Measurements from ENCODE around the gene EEFSEC.
A peak's percentile ranks its signal among the peaks of the same experiment; 100 is the strongest.

The EEFSEC gene

DNA sequence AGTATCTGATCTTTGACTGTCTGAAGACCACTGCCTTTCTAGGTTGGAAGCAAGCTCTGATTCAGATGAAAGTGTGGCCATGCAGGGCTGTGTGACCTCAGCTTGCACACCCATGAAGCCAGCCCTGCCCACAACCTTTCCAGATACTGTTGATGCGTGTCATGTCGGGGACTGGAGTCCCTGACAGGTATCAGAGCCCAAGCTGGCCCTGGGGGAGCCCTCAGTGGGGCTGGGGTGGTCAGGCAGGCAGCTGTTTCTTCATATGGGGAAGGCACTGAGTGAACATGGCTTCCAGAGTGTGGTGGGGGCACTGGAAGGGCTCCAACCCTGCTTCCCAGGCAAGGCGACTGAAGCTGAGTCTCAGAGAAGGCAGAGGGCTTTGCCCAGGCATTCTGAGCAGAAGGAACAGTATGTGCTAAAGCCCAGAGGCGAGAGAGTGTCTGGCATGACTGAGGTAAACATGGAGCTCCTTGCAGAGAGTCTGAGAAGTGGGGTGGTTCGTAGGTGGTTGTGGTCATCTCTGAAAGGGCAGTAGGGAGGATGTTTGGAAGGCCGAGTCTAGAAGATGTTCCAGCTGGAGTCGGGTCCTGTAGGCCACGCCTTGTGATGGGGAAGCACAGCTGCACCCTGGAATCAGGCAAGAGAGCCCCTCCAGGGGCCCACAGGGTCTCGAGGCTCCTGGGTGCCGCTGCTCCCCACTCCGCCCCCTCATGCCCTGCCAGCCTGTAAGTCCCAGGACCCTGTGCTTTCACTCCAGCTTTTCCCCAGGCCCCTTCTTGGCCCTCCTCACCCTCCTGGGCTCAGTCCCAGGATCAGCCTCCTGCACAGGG lies 122.2 kb downstream of the EEFSEC start:
- DNase-seq, result no peak

DNA sequence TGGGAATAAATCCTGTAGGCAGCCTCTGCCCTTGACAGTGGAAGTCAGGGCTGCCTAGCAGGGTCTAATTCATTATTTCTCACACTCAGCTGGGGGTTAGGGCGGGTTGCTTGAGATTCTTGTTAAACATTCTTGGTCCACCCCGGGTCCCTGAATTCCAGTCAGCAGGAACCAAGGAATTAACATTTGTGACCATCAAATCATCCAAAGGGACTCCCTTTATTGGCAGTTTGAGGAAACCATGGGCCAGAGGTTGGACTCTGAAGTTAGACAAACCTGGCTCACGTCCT lies 122.8 kb downstream of the EEFSEC start:
- no peak for DNase-seq

DNA sequence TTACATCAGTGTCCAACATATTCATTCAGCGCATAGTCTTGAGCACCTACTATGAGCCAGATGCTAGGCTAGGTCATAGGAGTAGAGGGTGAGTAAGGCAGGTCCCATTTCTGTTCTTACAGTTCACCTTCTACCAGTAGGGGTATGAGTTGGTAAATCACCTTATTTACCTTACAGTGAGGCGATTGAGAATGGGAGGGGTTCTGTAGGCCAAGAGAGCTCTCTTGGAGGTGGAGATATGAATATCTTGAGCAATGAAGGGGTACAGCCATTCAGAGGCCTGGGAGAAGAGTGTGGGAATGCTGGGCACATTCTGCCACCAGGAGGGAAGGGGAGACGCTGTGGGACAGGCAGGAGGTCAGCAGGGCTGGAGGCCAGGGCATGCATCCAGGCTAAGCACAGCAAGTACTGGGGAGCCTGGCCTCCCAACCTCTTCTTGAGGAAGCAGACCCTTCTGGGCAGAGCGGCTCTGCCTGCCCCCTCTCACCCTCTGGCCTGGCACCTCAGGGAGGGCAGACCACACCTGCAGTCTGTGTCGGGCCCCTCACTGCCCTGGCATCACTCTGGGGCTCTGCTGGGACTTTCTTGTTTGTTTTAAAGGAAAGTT lies 123.4 kb downstream of the EEFSEC start:
- DNase-seq, result no peak

DNA sequence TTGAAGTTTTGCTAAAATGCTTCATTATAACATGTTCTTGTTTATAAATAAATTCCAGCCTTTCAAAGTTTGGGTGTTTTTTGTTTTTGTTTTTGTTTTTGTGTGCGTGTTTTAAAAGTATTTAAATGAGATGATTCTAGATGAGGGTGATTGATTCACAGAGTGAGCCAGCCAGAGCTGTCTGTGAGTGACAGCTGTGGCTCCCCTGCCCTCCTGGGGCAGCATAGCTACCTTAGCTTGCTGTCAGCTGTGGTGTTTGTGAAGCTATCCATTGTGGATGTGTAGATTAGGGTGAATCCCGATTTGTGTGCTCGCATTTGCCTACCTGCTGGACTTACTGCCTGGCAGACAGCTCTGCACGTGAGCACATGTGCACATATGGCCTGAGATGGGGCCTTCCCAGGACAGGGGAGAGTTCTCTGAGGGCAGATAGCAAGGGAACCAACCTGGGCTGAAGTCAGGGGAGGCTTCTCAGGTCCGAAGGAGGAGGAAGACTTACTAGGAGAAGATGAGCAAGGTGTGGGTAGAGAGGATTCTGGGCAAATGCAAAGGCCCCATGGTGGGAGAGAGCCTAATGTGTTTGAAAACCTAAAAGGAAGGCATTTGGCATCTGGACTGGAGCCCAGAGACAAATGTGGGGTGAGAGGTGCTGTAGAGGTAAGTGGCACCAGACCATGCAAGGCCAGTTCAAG lies 124.2 kb downstream of the EEFSEC start:
- DNase-seq, result no peak

DNA sequence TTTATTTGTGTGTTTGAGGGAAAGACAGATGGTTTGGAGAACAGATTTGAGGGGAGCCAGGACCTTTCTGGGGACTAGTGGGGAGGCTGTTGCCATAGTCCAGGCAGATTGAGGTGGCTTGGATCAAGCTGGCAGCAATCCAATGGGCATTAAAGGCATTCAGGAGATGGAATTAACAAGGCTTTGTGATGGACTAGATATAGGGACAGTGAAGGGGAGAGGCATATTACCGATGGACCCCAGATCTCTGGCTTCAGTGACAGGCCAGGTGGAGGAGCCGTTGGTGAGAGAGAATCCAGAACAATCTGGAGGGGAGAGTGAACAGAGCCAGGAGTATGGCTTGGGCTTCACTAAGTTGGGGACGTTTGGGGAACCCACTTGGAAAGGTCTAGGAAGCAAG lies 124.8 kb downstream of the EEFSEC start:
- DNase-seq, result no peak

DNA sequence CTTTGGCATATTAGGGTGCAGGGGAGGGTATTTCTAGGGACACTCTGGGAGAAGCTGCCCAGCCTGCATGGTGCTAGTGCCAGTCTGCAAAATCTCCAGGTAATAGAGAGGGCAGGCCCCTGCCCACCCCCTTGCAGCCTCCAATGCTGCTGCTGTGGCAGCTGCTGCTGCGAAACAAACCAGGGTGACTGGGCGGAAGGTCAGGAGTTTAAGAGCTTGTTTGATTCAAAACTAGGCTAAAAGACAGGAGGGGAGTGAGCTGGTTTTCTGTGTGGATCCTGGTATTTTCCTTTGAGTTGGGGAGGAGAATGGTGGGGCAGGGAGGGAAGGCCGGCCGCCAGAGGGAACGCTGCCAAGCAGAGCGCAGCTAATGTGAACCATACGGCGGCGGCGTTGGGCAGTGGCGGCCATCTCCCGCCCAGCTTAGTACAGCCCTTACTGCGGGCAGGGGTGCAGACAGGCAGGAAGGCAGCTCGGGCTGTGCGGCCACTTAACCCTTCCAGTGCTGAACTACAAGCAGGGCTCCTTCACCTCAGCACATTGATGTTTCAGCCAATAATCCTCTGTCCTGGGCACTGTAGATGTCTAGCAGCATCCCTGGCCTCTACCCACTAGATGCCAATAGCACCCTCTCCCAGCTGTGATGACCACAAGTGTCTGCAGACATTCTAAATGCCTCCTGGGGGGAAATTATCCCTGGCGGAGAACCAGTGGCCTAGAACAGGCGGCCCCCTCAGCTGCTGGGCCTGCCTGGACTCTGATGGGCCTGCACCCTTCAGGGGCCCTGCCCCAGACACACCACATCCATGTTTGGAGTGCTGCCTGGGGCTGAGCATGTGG lies 125.7 kb downstream of the EEFSEC start:
- DNase-seq, result peak in 2 of 3 experiments; percentile 21 to 56

DNA sequence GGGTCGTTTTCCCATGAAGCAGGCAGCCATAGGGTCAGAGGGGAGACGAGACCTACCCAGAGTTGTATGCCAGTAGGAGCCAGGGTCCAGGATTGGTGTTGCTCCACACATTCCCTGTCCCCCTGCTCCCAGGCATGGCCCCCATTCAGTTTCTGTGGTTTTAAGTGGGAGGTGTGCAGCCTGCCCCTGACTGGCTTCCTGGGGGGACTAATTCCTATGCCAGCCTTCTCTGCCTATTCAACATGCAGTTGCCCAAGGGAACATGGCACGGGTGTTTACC lies 126.3 kb downstream of the EEFSEC start:
- no peak for DNase-seq

DNA sequence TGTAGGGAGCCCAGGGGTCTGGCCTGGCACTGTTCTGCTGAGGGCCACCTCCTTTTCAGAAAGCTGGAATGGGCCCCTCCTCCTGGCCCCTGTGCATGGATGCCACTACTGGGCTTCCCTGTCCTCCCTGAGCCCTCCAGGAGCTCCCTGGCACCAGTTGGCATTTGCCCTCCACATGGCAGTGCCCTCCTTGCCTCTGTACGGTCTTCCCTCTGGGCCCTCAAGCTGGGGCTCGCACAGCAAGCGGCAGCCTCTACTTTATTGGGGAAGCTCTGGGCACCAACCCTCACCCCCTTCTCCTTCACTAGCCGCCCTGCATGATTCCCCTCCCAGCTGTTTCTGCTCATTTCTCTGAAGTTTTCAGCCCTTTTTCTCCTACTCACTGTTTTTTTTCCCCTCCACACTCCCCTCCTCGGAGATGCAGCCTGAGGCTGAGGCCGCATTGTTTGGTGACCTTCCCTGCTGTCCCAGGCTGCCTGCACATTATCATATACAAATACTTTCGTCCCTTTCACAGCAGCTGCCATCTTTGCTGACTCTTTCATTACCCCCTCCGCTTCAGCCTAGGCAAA lies 127.3 kb downstream of the EEFSEC start:
- DNase-seq, result peak; percentile 13 to 98 (median 85)

DNA sequence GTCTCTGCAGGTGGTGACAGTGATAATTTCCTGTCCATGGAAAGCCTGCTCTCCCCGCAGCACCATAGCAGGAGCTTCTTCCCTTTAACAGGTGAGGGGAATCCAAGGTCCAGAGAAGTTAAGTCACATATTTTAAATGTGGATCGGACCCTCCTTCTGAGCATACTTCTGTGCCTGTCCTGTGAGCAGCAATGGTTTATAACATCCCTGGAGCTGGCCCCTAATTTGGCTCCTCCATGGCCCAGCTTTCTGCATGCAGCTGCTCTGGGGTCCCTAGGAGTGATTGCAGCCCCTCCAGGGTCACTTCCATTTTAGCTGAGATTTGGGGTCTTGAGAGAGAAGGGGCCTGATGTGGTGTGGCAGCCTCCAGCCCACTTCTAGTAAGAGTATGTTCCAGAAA lies 127.8 kb downstream of the EEFSEC start:
- DNase-seq, result no peak

DNA sequence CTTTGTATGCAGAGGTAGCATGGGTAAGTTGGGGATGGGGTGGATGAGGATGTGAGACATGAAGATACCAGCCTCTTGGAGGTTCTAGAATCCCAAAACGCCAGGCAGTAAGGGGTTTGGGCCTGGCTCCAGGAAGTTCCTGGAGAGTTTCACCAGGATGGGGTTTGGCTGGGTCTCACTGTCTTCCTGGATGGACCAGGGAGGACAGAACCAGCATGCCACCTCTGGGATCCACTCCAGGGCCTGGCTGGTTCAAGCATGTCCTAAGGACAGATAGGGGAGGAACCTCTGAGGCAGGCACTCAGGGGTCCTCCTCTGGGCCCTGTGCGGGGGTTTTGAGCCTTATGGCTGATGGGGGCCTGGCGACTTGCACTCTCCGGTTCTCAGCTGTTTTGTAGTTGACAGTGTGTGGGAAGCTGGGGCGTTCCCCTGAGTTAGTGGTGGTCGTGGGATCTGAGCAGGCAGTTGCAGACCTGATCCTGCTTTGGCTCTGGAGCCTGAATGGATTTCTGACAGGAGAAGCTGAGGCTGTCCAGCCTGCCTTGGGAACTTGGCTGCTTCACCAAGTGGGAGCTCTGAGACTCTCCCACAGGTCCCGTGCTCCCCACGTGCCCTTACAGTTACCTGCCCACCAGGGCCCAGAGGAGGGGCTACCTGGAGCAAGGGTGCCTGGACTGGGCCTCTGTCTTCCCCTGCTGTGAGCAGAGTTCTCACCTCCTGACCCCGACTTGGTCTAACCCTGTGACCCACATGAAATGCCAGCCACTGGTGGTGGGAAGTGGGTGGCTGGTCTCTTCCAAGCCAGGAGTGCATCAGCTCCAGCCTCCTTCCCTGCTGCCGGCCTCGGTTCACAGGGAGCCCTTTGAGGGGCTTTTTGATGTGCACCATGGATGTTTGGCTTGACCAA lies 128.4 kb downstream of the EEFSEC start:
- no peak for DNase-seq

DNA sequence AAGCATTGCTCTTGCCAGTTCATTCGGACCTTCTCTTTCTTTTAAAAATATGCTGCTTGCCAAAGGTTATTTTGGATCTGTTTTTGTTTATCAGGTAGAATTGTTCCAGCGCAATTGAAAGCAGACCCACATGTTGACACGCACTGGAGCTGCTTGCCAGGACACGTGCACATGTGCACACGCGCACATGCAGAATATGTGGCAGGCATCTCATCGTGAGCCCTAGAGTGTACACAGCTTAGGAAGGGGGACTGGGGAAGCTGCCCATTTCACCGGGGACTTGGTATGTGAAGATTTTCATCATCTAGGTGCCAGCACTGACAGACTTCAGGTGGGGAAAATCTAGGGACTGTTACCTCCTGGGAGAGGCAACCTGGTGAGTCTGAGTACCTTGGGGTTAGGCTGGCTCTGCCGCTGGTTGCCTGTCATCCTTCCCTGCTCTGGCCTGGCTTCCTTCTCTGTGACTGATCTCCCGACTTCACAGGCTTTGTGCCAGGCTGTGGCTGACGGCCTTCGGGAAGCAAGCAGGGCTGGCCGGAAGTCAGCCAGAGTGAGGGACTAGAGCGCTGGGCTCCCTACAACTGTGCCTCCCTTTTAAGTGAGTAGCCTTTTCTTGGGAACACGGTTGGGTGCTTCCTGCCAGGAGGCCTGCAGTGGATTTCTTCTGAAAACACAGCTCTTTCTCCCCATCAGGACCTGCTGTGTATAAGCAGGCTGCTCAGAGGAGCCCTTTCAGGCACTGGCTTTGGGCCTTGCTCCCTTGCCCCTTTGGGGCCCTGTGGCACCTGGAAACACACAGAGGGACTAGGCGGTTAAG lies 129.3 kb downstream of the EEFSEC start:
- no peak for DNase-seq

DNA sequence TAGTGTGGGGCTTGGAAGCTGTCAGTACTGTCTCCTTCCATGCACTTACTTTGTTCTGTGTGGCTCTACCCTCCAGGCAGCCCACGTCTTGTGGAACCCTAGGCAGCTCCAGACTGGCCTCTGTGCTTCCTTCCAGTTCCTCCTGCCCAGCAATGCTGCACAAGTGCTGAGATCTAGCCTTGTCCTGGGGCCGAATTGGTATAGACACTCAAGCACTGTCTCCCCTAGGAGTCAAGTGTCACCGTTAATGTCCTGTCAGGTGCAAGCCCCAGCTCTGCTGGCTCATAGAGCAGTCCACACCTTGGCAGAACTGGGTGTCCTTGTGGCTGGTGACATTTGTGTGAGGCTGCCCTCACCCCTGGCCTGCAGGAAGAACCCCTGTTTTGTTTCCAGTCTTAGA lies 130.1 kb downstream of the EEFSEC start:
- no peak for DNase-seq

DNA sequence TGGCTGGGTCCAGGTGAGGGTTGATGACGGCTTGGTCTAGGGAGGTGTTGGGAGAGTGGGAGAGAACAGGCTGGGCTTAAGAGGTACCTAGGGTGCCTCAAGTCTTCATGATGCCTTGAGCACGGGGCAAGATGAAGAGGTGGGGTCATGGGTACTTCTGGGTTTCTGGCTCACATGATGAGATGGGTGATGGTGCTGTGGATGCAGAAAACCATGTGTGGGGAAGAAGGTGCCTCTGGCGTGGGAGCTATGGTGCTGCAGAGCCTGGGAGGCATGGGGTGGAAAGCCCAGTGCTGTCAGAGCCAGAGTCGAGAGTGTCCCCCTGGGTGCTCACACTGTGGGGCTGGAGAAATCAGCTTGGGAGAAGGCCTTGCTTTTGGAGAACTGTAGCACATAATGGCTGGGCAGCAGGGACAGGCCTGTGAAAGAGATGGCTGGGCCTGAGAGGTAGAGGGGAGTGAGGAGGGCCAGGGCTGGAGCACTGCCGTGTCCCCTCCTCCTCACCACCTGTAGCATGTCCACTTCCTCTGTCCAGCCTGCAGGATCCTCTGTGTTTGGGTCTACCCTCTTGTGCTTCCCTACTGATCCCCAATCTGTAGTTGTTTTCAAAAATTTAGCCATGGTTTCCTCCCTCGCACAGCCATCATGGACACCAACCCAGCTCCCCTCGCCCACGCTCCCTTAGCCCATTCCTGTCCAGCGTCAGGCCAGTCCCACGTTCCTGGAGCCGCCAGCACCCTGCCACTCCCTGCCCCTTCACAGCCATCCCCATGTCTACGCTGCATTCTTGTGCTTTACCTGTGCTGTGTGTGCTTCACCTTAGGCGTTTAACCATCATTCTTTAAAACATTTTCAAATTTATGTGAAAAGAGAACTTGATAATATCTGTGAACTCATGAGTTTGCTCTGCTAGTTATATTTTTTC lies 132.0 kb downstream of the EEFSEC start:
- DNase-seq, result no peak

DNA sequence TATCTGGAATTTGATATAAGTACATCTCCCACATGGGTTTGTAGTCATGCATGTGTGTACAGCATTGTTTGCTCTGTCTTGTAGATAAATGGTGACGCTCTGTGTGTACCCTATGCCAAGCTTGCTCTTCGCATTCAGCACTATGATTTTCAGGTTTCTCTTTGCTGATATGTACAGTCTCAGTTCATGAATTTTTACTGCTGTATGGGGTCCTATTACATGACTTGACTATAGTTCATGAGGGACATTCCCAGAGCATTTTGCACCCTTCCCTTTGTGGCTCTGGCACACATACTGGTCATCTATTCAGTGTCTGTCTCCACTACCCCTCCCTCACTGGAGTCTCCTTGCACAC lies 132.7 kb downstream of the EEFSEC start:
- no peak for DNase-seq

DNA sequence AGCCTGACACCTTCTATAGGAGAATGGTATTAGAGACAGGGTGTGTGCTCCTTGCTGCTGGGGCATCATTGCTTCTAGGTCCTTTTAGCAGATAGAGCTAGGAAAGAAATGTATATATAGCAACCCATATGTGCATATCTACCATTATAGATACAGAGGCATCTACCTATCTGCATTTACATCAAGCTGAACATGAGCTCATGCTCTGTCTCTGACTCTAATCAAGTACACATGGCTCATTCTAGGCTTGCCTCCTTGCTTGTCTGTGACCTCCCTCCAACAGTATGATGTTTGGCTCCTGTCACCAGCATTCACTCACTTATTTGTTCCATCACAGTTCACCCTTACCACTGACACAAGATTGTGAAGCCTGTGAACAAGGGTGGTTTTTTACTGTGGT lies 133.4 kb downstream of the EEFSEC start:
- DNase-seq, result no peak

DNA sequence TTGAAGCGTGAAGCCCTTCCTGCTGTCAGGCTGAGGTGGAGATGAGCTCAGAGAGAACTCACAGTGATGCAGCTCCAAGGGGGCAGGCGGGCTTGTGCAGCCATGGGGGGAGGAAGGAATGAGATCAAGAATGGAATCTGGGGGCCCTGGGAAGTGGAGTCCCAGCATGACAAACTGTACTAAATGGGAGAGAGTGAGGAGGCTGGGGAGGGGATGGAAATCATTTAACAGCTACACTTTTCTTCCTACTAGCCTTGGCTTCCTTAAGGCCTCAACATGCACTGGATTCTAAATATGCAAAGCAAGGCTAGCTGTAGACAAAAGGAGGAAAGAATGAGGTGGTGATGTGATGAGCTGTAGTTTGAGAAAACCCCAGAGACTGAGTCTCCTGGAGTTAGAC lies 133.9 kb downstream of the EEFSEC start:
- no peak for DNase-seq

DNA sequence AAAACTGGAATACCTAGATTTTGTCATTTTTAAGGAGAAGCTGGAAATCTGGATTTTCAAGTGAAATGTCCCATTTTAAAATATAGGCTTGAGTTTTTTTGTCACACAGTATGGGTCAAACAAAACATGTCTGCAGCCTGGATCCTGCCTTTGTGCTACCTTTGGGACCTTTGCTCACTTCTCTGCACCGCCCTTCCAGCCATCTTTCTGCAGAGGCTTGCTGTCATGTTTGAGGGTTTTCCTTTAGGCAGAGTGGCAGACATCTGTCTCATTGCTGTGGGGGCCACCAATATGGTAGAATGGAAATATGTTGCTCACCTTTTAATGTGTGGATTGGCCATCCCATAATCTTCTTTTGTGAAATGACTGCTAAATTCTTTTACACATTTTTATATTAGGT lies 136.3 kb downstream of the EEFSEC start:
- no peak for DNase-seq

DNA sequence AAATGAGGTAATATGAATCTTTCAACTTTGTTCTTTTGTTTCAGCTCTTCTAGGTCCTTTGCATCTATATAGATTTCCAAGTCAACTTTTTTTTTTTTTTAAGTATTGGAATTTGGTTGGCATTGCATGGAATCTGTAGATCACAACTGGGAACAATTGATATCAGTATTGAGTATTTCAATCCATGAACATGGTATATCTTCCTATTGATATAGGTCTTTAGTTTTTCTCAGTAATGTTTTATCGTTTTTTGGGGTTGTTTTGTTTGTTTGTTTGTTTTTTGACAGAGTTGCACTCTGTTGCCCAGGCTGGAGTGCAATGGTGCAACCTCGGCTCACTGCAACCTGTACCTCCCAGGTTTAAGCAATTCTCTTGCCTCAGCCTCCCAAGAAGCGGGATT lies 137.2 kb downstream of the EEFSEC start:
- no peak for DNase-seq

DNA sequence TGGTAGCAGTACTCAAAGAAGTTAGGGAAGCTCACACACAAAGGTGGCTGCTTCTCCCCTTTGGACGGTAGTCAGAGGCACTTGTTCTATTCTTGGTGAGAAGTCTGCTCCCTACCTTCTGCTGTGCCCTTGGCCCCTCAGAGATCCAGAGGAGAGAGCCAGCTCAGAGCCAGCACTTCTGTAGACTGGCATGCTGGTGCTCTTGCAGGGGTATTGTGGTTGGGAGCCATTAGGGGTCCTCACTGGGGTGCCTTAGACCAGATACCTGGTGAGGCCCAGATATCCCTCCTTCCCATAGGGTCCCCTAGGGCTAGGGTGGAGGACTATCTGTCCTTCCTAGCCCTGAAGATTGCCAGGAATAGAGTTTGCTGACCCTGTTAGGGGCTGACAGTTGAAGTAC lies 140.6 kb downstream of the EEFSEC start:
- no peak for DNase-seq

DNA sequence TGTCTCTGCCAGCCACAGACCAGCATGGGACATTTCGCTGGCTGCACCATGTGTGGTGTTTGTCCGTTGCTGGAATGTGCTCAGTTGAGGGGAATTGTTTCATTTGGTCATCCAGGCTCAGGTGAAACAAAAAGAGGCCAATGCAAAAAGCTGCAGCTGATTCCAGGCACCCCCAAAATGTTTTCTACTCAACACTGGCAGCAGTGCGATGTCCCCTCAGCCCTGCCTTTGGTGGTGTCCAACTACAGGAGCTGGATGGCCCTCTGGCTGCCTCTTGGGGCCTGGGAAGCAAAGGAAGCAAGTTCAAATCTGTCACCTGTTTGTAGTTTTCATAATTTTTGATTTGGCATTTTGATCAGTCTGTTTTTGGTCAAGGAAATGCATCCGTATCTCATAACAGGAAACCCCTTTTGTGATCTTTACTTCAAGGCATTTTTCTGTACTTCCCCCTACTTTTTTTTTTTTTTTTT lies 141.8 kb downstream of the EEFSEC start:
- no peak for DNase-seq

Measured in NCI-H1417 (cell line).